Smooth muscle cell (in vitro differentiated cells): ENCODE data around the gene CFAP73. TPM values are rescaled to one million over a fixed set of nuclear protein-coding genes. Genes with fewer than 3 reads are reported as not detected.

Experiments
- DNase-seq: peaks from one replicate; lab custom pipeline; 2025; ENCODE audit not compliant: unreplicated experiment; lab: John Stamatoyannopoulos, UW
- H2AFZ ChIP-seq: fragments of 200-600 bp; sonication (generic); 2 replicates; pipeline ENCODE4 v1.6.0; 2016; ENCODE audit warnings: antibody characterized with exemption, low read depth, mild to moderate bottlenecking
- H3F3A ChIP-seq: fragments of 200-600 bp; sonication (generic); 2 replicates; pipeline ENCODE4 v1.6.0; 2017; ENCODE audit warnings: antibody characterized with exemption, low read depth
- H3K27ac ChIP-seq: fragments of 200-600 bp; sonication (generic); 2 replicates; pipeline ENCODE4 v1.5.1; 2016; ENCODE audit warnings: low read depth, mild to moderate bottlenecking
- H3K27me3 ChIP-seq: fragments of 200-600 bp; sonication (generic); 2 replicates; pipeline ENCODE4 v1.6.1; 2016; ENCODE audit warnings: low read depth, mild to moderate bottlenecking
- H3K36me3 ChIP-seq: fragments of 200-600 bp; sonication (generic); 2 replicates; pipeline ENCODE4 v1.5.1; 2016; ENCODE audit warnings: low read depth
- H3K4me1 ChIP-seq: fragments of 200-600 bp; sonication (generic); 2 replicates; pipeline ENCODE4 v1.5.1; 2016; ENCODE audit warnings: low read depth
- H3K4me2 ChIP-seq: fragments of 200-600 bp; sonication (generic); 2 replicates; pipeline ENCODE4 v1.6.0; 2016; ENCODE audit warnings: mild to moderate bottlenecking
- H3K4me3 ChIP-seq: fragments of 200-600 bp; sonication (generic); 2 replicates; pipeline ENCODE4 v1.5.1; 2016; ENCODE audit warnings: mild to moderate bottlenecking
- H3K79me2 ChIP-seq: fragments of 200-600 bp; sonication (generic); 2 replicates; pipeline ENCODE4 v1.6.0; 2016; ENCODE audit warnings: low read depth, mild to moderate bottlenecking
- H3K9ac ChIP-seq: fragments of 200-600 bp; sonication (generic); 2 replicates; pipeline ENCODE4 v1.6.0; 2016; ENCODE audit warnings: low read depth
- H3K9me3 ChIP-seq: fragments of 200-600 bp; sonication (generic); replicated peaks from 2 replicates; pipeline ENCODE4 v1.5.1; 2016; ENCODE audit warnings: low read depth
- H4K20me1 ChIP-seq: fragments of 200-600 bp; sonication (generic); 2 replicates; pipeline ENCODE4 v1.6.0; 2016; ENCODE audit warnings: low read depth
- CTCF ChIP-seq: fragments of 200-600 bp; sonication (generic); IDR thresholded peaks from 2 replicates; pipeline ENCODE4 v1.5.1; 2017; ENCODE audit warnings: borderline replicate concordance, mild to moderate bottlenecking, antibody characterized with exemption; ENCODE audit not compliant: insufficient read depth, poor library complexity, severe bottlenecking
- WGBS: methylation state at CpG from one replicate; pipeline ENCODE4 v1.1.7; 2016; ENCODE audit warnings: low lambda C conversion rate; 5-methylcytosine and 5-hydroxymethylcytosine counted together
- polyA plus RNA-seq: library from polyadenylated mRNA; unstranded; fragments of >200 nt; fragmentation: Nextera tagmentation; extraction: Ambion mirVana; gene quantifications from 2 replicates; pipeline ENCODE4 v1.2.1, GENCODE V29; 2016
- total RNA-seq: library from RNA; depleted of rRNA; stranded (reverse); fragments of >200 nt; gene quantifications from 2 replicates; pipeline ENCODE4 v1.2.3, GENCODE V29; 2014

The CFAP73 gene
- total and polyA plus RNA-seq, 2 experiments from 2014 or later, result not detected

GRCh38 chr12:113191227-113191626 is 41.7 kb downstream of the CFAP73 start:
- Histone ChIP-seq H3K9ac (no peak overlapping the region), H3K27me3 (no peaks in the 10 kb centered on the region), H4K20me1 (no peaks in the 10 kb centered on the region), H3K36me3 (no peaks in the 10 kb centered on the region), H3K79me2 (peaks cover 3% of the 10 kb centered on the region), H3K27ac (no peak overlapping the region), H3K4me1 (peaks cover 10% of the 10 kb centered on the region), H3K4me2 (no peak overlapping the region), H2AFZ (no peak overlapping the region), H3K4me3 (no peak overlapping the region), H3K9me3 (no peaks in the 10 kb centered on the region), H3F3A (peaks cover 14% of the 10 kb centered on the region)
- no peak for TF ChIP-seq CTCF
- no peak for DNase-seq
- 84% methylated on average over 19 of the region's 19 CpGs for WGBS

GRCh38 chr12:113194971-113195391 is 45.5 kb downstream of the CFAP73 start:
- peaks cover 8% of the 10 kb centered on the region for H3K4me1 ChIP-seq
- H3K9me3 ChIP-seq, result no peaks in the 10 kb centered on the region
- no peak for TF ChIP-seq CTCF
- peaks cover 14% of the 10 kb centered on the region for H3F3A ChIP-seq
- no peak for DNase-seq
- no peak overlapping the region for H3K4me3 ChIP-seq
- no peaks in the 10 kb centered on the region for H3K79me2 ChIP-seq
- 45% methylated on average over 4 of the region's 4 CpGs for WGBS
- H3K4me2 ChIP-seq, result peak overlapping the region; percentile 43
- peak overlapping the region; percentile 77 for H3K27ac ChIP-seq
- H3K27me3 ChIP-seq, result no peaks in the 10 kb centered on the region
- H3K36me3 ChIP-seq, result no peaks in the 10 kb centered on the region
- no peak overlapping the region for H2AFZ ChIP-seq
- H3K9ac ChIP-seq, result no peak overlapping the region
- no peaks in the 10 kb centered on the region for H4K20me1 ChIP-seq

GRCh38 chr12:113195598-113195997 is 46.1 kb downstream of the CFAP73 start:
- H3K27me3 ChIP-seq, result no peaks in the 10 kb centered on the region
- peaks cover 8% of the 10 kb centered on the region for H3K4me1 ChIP-seq
- no peaks in the 10 kb centered on the region for H3K9me3 ChIP-seq
- peaks cover 14% of the 10 kb centered on the region for H3F3A ChIP-seq
- no peaks in the 10 kb centered on the region for H3K79me2 ChIP-seq
- H3K27ac ChIP-seq, result peak overlapping the region; percentile 77
- TF ChIP-seq CTCF, result no peak
- peak overlapping the region; percentile 43 for H3K4me2 ChIP-seq
- H4K20me1 ChIP-seq, result no peaks in the 10 kb centered on the region
- H2AFZ ChIP-seq, result no peak overlapping the region
- no peak for DNase-seq
- H3K4me3 ChIP-seq, result no peak overlapping the region
- no peaks in the 10 kb centered on the region for H3K36me3 ChIP-seq
- WGBS, result 96% methylated on average over 13 of the region's 13 CpGs
- H3K9ac ChIP-seq, result no peak overlapping the region

GRCh38 chr12:113196582-113196981 is 47.1 kb downstream of the CFAP73 start:
- H3F3A ChIP-seq, result peaks cover 14% of the 10 kb centered on the region
- no peak for DNase-seq
- no peak overlapping the region for H3K9ac ChIP-seq
- 85% methylated on average over 7 of the region's 7 CpGs for WGBS
- no peak overlapping the region for H3K4me3 ChIP-seq
- H4K20me1 ChIP-seq, result no peaks in the 10 kb centered on the region
- H3K27me3 ChIP-seq, result no peaks in the 10 kb centered on the region
- H2AFZ ChIP-seq, result no peak overlapping the region
- H3K27ac ChIP-seq, result no peak overlapping the region
- no peak for TF ChIP-seq CTCF
- H3K4me1 ChIP-seq, result peaks cover 8% of the 10 kb centered on the region
- no peaks in the 10 kb centered on the region for H3K79me2 ChIP-seq
- no peak overlapping the region for H3K4me2 ChIP-seq
- no peaks in the 10 kb centered on the region for H3K9me3 ChIP-seq
- H3K36me3 ChIP-seq, result no peaks in the 10 kb centered on the region
